Caco-2 (cell line): ENCODE data around the gene BABAM2. TPM values are rescaled to one million over a fixed set of nuclear protein-coding genes. Genes with fewer than 3 reads are reported as not detected.

Experiments
- BruUV-seq: library from RNA; stranded (reverse); fragments of 400-500 nt; replicated peaks from 2 replicates; lab custom pipeline; 2021; lab: Mats Ljungman, UMichigan
- CTCF ChIA-PET: fragments of 300-600 bp; sonication (Branson Sonifier 250); formaldehyde crosslinking; loops from one replicate; lab custom pipeline; 2022; ENCODE audit warnings: antibody characterized with exemption; lab: Charles Lee
- POLR2A ChIA-PET: fragments of 300-600 bp; sonication (Branson Sonifier 250); formaldehyde crosslinking; loops from one replicate; lab custom pipeline; 2022; ENCODE audit warnings: antibody characterized with exemption; lab: Charles Lee
- DNase-seq, 2 experiments: peaks; one replicate each; pipeline versions ENCODE4 v3.0.0 to v3.0.0-alpha.2; 2020 to 2022
- H3K27me3 ChIP-seq: replicated peaks from 2 replicates; pipeline ENCODE4 v1.6.0; 2011; ENCODE audit warnings: low read length; ENCODE audit not compliant: control insufficient read depth, insufficient read depth
- H3K36me3 ChIP-seq: 2 replicates; pipeline ENCODE4 v1.5.1; 2011; ENCODE audit warnings: low read length; ENCODE audit not compliant: control insufficient read depth, insufficient read depth
- H3K4me1 ChIP-seq: fragments of 250-450 bp; sonication (Bioruptor Pico); 2 replicates; pipeline ENCODE4 v1.5.1; 2020; ENCODE audit warnings: mild to moderate bottlenecking
- H3K4me3 ChIP-seq: 2 replicates; pipeline ENCODE4 v1.5.1; 2011; ENCODE audit warnings: low read depth, mild to moderate bottlenecking, control low read depth, low read length
- H3K9me3 ChIP-seq: fragments of 250-450 bp; sonication (Bioruptor Pico); 2 replicates; pipeline ENCODE4 v1.5.1; 2020; ENCODE audit warnings: mild to moderate bottlenecking, moderate library complexity
- H3K27ac Mint-ChIP-seq: one replicate; pipeline ENCODE4 v1.8.0; 2022; ENCODE audit warnings: mixed read lengths; ENCODE audit not compliant: unreplicated experiment
- H3K27me3 Mint-ChIP-seq: one replicate; pipeline ENCODE4 v1.8.0; 2022; ENCODE audit warnings: mixed read lengths; ENCODE audit not compliant: insufficient read depth, unreplicated experiment
- H3K36me3 Mint-ChIP-seq: one replicate; pipeline ENCODE4 v1.8.0; 2022; ENCODE audit warnings: mild to moderate bottlenecking, mixed read lengths; ENCODE audit not compliant: insufficient read depth, unreplicated experiment
- H3K4me1 Mint-ChIP-seq: one replicate; pipeline ENCODE4 v1.8.0; 2022; ENCODE audit warnings: low read depth, mixed read lengths; ENCODE audit not compliant: unreplicated experiment
- H3K4me3 Mint-ChIP-seq: one replicate; pipeline ENCODE4 v1.8.0; 2022; ENCODE audit warnings: mild to moderate bottlenecking, moderate library complexity, mixed read lengths; ENCODE audit not compliant: unreplicated experiment
- H3K9me3 Mint-ChIP-seq: one replicate; pipeline ENCODE4 v1.8.0; 2022; ENCODE audit warnings: mixed read lengths; ENCODE audit not compliant: unreplicated experiment
- CTCF ChIP-seq, 2 experiments: fragments of 200-600 bp in 1 of 2; IDR thresholded peaks; 1 replicate in 1 of 2; 2 replicates in 1 of 2; pipeline versions ENCODE4 v1.5.1 to v1.8.0; 2011 to 2022; ENCODE audit warnings: antibody characterized with exemption in 1 of 2, control low read depth in 1 of 2, inconsistent platforms in 1 of 2, low read depth in 1 of 2, low read length in 1 of 2, mild to moderate bottlenecking in 1 of 2, moderate library complexity in 1 of 2; ENCODE audit not compliant: insufficient read depth in 1 of 2, severe bottlenecking in 1 of 2, unreplicated experiment in 1 of 2
- intact Hi-C: fragments of 100-400 bp; cut with micrococcal nuclease; formaldehyde crosslinking; loops from one replicate; pipeline ENCODE4 v1.10.0; 2022; ENCODE audit not compliant: unreplicated experiment
- total RNA-seq: library from RNA; stranded (reverse); gene quantifications from 2 replicates; pipeline ENCODE4 v1.2.3, GENCODE V29; 2022

Gene BABAM2
- total RNA-seq, 1 experiment from 2014 or later = 57.3 TPM

GRCh38 chr2:28359222-28360057 is 468.9 kb downstream of the BABAM2 start:
- Mint-ChIP-seq H3K4me3 (no peak overlapping the region), H3K27me3 (no peaks in the 10 kb centered on the region), H3K4me1 (peaks cover 7% of the 10 kb centered on the region), H3K27ac (peak overlapping the region; percentile 29), H3K36me3 (no peaks in the 10 kb centered on the region), H3K9me3 (no peaks in the 10 kb centered on the region)
- Histone ChIP-seq H3K4me1 (peaks cover 10% of the 10 kb centered on the region; the same call in 1 of the 2 replicates), H3K27me3 (no peaks in the 10 kb centered on the region), H3K36me3 (no peaks in the 10 kb centered on the region), H3K4me3 (no peak overlapping the region), H3K9me3 (no peaks in the 10 kb centered on the region)
- POLR2A ChIA-PET = no interaction called here
- DNase-seq = no peak
- no peak for TF ChIP-seq CTCF (IDR thresholded peaks at IDR 0.05; ENCODE audit: insufficient read depth in 1 of 2, low read depth in 1 of 2, low read length in 1 of 2, severe bottlenecking in 1 of 2, unreplicated experiment in 1 of 2)
- BruUV-seq = no TSS peak
- CTCF ChIA-PET = no interaction called here
- intact Hi-C loops = no loop called here

DNA sequence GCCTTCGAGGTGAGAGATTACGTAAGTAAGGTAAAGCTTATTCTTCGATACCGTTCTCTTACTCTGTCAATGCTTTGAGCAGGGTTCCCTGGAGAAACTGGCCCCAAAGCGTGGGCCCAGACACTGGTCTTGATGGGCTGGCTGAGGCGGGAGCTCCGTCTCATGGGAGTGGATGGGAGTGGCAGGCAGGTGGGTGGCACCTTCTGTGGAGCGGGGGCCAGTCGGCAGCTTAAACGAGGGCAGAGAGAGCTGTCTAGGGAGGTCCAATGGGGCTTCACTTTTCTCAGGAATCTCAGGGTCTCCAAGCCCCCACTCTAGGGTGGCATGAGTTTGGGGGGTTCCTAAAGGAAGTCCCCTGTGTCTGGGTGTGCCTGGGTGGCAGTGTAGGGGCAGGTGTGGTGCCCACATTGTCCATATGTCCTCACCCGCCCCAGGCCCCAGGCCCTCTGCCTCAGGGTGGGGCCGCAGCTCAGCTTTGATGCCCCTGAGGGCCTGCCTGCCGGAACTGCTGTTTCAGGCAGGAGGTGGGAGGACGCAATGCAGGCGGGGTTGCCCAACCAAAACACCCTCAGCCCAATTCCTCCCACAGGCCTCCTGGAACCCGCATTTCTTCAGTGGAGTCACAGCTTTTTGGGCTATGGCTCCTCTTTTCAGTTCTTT is 469.7 kb downstream of the BABAM2 start:
- no peak for TF ChIP-seq CTCF (IDR thresholded peaks at IDR 0.05; ENCODE audit: insufficient read depth in 1 of 2, low read depth in 1 of 2, low read length in 1 of 2, severe bottlenecking in 1 of 2, unreplicated experiment in 1 of 2)
- no peaks in the 10 kb centered on the region for H3K27me3 Mint-ChIP-seq
- H3K4me1 ChIP-seq = peaks cover 10% of the 10 kb centered on the region; the same call in 1 of the 2 replicates
- CTCF ChIA-PET = no interaction called here
- POLR2A ChIA-PET = no interaction called here
- no peak overlapping the region for H3K27ac Mint-ChIP-seq
- BruUV-seq = no TSS peak
- H3K36me3 ChIP-seq = no peaks in the 10 kb centered on the region
- no peaks in the 10 kb centered on the region for H3K9me3 Mint-ChIP-seq
- H3K36me3 Mint-ChIP-seq = no peaks in the 10 kb centered on the region
- H3K4me3 Mint-ChIP-seq = no peak overlapping the region
- H3K27me3 ChIP-seq = no peaks in the 10 kb centered on the region
- H3K4me1 Mint-ChIP-seq = peaks cover 12% of the 10 kb centered on the region
- no peak overlapping the region for H3K4me3 ChIP-seq
- DNase-seq = no peak
- intact Hi-C loops = no loop called here
- no peaks in the 10 kb centered on the region for H3K9me3 ChIP-seq

- intact Hi-C loops = no loop called here
- no peak for TF ChIP-seq CTCF (IDR thresholded peaks at IDR 0.05; ENCODE audit: insufficient read depth in 1 of 2, low read depth in 1 of 2, low read length in 1 of 2, severe bottlenecking in 1 of 2, unreplicated experiment in 1 of 2)
- Mint-ChIP-seq H3K9me3 (no peaks in the 10 kb centered on the region), H3K36me3 (no peaks in the 10 kb centered on the region), H3K27ac (no peak overlapping the region), H3K27me3 (no peaks in the 10 kb centered on the region), H3K4me3 (no peak overlapping the region), H3K4me1 (peaks cover 13% of the 10 kb centered on the region)
- no peaks in the 10 kb centered on the region for H3K27me3 ChIP-seq
- no TSS peak for BruUV-seq
- no peak for DNase-seq
- H3K4me1 ChIP-seq = peaks cover 14% of the 10 kb centered on the region
- no peak overlapping the region for H3K4me3 ChIP-seq
- CTCF ChIA-PET = no interaction called here
- no peaks in the 10 kb centered on the region for H3K36me3 ChIP-seq
- POLR2A ChIA-PET = no interaction called here
- no peaks in the 10 kb centered on the region for H3K9me3 ChIP-seq
Measured at GRCh38 chr2:28360718-28361293, 470.3 kb downstream of the BABAM2 start.
